Osteoblast (primary cell): Measurements from ENCODE around the gene CROCC. TPM values are rescaled to one million over a fixed set of nuclear protein-coding genes. Genes with fewer than 3 reads are reported as not detected.
A peak's percentile ranks its signal among the peaks of the same experiment; 100 is the strongest.

Source experiments
- DNase-seq: peaks from one replicate; pipeline ENCODE4 v3.0.0; 2011; ENCODE audit warnings: low spot score, mixed read lengths; ENCODE audit not compliant: insufficient read length; ENCODE audit errors: missing footprints
- H2AFZ ChIP-seq: 2 replicates; pipeline ENCODE4 v1.6.0; 2011; ENCODE audit warnings: mild to moderate bottlenecking, low read length
- H3K27ac ChIP-seq: 2 replicates; pipeline ENCODE4 v1.5.1; 2011; ENCODE audit warnings: mild to moderate bottlenecking, low read depth, low read length, moderate library complexity
- H3K27me3 ChIP-seq: 2 replicates; pipeline ENCODE4 v1.6.0; 2012; ENCODE audit warnings: mild to moderate bottlenecking, control low read depth, inconsistent platforms, low read length, moderate library complexity; ENCODE audit not compliant: insufficient read depth
- H3K36me3 ChIP-seq: 2 replicates; pipeline ENCODE4 v1.5.1; 2011; ENCODE audit warnings: mild to moderate bottlenecking, low read length, control low read depth, moderate library complexity; ENCODE audit not compliant: insufficient read depth
- H3K4me1 ChIP-seq: 2 replicates; pipeline ENCODE4 v1.5.1; 2011; ENCODE audit warnings: mild to moderate bottlenecking, low read length, control low read depth, moderate library complexity; ENCODE audit not compliant: insufficient read depth
- H3K4me2 ChIP-seq: 2 replicates; pipeline ENCODE4 v1.6.0; 2011; ENCODE audit warnings: mild to moderate bottlenecking, low read length; ENCODE audit not compliant: insufficient read depth
- H3K4me3 ChIP-seq: fragments of 200-600 bp; sonication (generic); 3 replicates; pipeline ENCODE4 v1.5.1; 2012; ENCODE audit warnings: mild to moderate bottlenecking, low read length, inconsistent platforms; ENCODE audit not compliant: insufficient read depth
- H3K79me2 ChIP-seq: 2 replicates; pipeline ENCODE4 v1.6.0; 2012; ENCODE audit warnings: mild to moderate bottlenecking, low read length, control low read depth, inconsistent platforms; ENCODE audit not compliant: insufficient read depth
- H3K9me3 ChIP-seq: 2 replicates; pipeline ENCODE4 v1.5.1; 2011; ENCODE audit warnings: low read depth, low read length, control low read depth
- H4K20me1 ChIP-seq: 2 replicates; pipeline ENCODE4 v1.6.0; 2012; ENCODE audit warnings: mild to moderate bottlenecking, low read length, control low read depth; ENCODE audit not compliant: insufficient read depth
- total RNA-seq: library from RNA; depleted of rRNA; stranded (reverse); fragments of >200 nt; gene quantifications from 2 replicates; pipeline ENCODE4 v1.2.3, GENCODE V29; 2012
- TF ChIP-seq, protein P1 (sequence below): IDR thresholded peaks from 2 replicates; pipeline ENCODE4 v1.5.1; 2011; ENCODE audit warnings: mild to moderate bottlenecking, low read depth, low read length, moderate library complexity; ENCODE audit errors: extremely low read depth

The CROCC gene
- total RNA-seq, 1 donor = 20.3 TPM

DNA sequence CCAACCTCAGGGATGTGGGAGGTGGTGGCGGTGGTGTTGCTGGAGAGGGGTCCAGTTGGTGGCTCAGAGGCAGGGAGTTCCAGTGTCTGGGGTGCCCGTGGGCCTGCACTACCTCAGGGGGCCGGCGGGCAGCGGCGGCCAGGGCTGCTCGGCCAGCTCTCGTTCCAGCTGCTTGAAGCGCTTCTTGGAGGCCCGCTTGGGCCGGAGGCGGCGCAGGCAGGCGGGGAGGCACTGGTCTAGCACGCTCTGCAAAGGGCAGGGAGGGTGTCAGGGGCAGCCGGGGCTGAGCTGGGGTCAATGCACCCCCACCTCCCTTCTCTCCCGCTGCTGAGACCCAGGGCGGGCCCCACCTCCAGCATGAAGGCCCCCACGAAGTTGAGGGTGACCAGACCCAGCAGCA is 64.4 kb downstream of the CROCC start:
- H3K4me3 ChIP-seq = no peak overlapping the region
- TF ChIP-seq, protein P1, sequence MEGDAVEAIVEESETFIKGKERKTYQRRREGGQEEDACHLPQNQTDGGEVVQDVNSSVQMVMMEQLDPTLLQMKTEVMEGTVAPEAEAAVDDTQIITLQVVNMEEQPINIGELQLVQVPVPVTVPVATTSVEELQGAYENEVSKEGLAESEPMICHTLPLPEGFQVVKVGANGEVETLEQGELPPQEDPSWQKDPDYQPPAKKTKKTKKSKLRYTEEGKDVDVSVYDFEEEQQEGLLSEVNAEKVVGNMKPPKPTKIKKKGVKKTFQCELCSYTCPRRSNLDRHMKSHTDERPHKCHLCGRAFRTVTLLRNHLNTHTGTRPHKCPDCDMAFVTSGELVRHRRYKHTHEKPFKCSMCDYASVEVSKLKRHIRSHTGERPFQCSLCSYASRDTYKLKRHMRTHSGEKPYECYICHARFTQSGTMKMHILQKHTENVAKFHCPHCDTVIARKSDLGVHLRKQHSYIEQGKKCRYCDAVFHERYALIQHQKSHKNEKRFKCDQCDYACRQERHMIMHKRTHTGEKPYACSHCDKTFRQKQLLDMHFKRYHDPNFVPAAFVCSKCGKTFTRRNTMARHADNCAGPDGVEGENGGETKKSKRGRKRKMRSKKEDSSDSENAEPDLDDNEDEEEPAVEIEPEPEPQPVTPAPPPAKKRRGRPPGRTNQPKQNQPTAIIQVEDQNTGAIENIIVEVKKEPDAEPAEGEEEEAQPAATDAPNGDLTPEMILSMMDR = no peak
- peaks cover 11% of the 10 kb centered on the region for H3K36me3 ChIP-seq
- DNase-seq = no peak
- H3K4me2 ChIP-seq = no peak overlapping the region
- H3K9me3 ChIP-seq = no peaks in the 10 kb centered on the region
- no peaks in the 10 kb centered on the region for H3K27me3 ChIP-seq
- H3K79me2 ChIP-seq = no peaks in the 10 kb centered on the region
- no peak overlapping the region for H2AFZ ChIP-seq
- H4K20me1 ChIP-seq = no peaks in the 10 kb centered on the region
- no peak overlapping the region for H3K27ac ChIP-seq
- peaks cover 22% of the 10 kb centered on the region for H3K4me1 ChIP-seq

DNA sequence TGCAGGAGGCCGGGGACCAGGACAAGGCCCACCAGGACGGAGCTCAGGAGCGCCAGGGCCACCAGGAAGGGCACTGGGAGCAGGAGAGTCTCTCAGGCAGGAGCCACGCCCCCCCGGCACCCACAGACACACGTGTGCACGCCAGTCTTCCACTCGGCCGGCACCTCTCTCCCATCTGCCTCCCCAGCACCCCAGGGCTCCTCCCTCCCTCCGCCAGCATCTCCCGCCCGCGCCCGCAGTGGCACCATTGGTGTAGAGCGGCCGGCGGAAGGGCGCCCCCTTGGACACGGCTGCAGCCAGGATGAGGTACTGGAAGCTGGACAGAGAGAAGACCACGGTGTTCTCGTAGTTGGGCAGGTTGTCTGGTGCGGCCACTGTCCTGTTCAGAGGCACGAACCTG is 64.8 kb downstream of the CROCC start:
- H4K20me1 ChIP-seq = no peaks in the 10 kb centered on the region
- no peak for DNase-seq
- TF ChIP-seq, protein P1 = no peak
- H2AFZ ChIP-seq = no peak overlapping the region
- no peak overlapping the region for H3K4me3 ChIP-seq
- H3K36me3 ChIP-seq = peaks cover 11% of the 10 kb centered on the region
- no peaks in the 10 kb centered on the region for H3K9me3 ChIP-seq
- no peaks in the 10 kb centered on the region for H3K27me3 ChIP-seq
- peaks cover 18% of the 10 kb centered on the region for H3K4me1 ChIP-seq
- H3K79me2 ChIP-seq = no peaks in the 10 kb centered on the region
- H3K27ac ChIP-seq = no peak overlapping the region
- H3K4me2 ChIP-seq = no peak overlapping the region

GRCh38 chr1:16986962-16987361 is 65.2 kb downstream of the CROCC start:
- H3K4me1 ChIP-seq = peaks cover 14% of the 10 kb centered on the region
- DNase-seq = no peak
- H2AFZ ChIP-seq = no peak overlapping the region
- no peaks in the 10 kb centered on the region for H3K79me2 ChIP-seq
- H3K9me3 ChIP-seq = no peaks in the 10 kb centered on the region
- H3K4me3 ChIP-seq = no peak overlapping the region
- no peaks in the 10 kb centered on the region for H3K27me3 ChIP-seq
- TF ChIP-seq, protein P1 = peak; percentile 26
- peaks cover 13% of the 10 kb centered on the region for H3K36me3 ChIP-seq
- H3K27ac ChIP-seq = no peak overlapping the region
- H4K20me1 ChIP-seq = no peaks in the 10 kb centered on the region
- H3K4me2 ChIP-seq = no peak overlapping the region

DNA sequence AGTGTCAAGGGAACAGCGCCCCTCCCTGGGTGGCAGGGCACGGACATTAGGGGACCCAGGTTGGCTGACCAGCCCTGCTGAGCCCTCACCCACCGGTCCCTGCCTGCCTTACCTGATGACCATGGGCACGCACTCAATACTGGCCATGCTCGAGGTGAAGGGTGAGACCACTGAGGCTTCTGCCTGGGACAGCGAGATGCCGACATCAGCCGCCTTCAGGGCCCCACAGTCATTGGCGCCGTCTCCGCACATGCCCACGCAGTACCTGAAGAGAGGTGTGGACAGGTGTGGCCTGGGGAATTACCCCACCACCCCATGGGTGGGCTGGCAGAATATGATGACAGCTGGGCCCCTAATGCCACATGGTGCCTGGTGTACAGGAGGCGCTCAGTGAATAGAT is 66.5 kb downstream of the CROCC start:
- H3K4me3 ChIP-seq = no peak overlapping the region
- H3K27me3 ChIP-seq = no peaks in the 10 kb centered on the region
- no peaks in the 10 kb centered on the region for H4K20me1 ChIP-seq
- no peaks in the 10 kb centered on the region for H3K79me2 ChIP-seq
- H3K9me3 ChIP-seq = no peaks in the 10 kb centered on the region
- DNase-seq = no peak
- H2AFZ ChIP-seq = no peak overlapping the region
- peaks cover 16% of the 10 kb centered on the region for H3K36me3 ChIP-seq
- peaks cover 10% of the 10 kb centered on the region for H3K4me1 ChIP-seq
- H3K4me2 ChIP-seq = no peak overlapping the region
- TF ChIP-seq, protein P1 = no peak
- H3K27ac ChIP-seq = no peak overlapping the region
